GM23338 (cell line): ENCODE data around the gene THADA. TPM values are rescaled to one million over a fixed set of nuclear protein-coding genes. Genes with fewer than 3 reads are reported as not detected.

ENCODE experiments used
- ATAC-seq: fragments of 200-7000 bp; cut with Tn5 transposase; 3 replicates; pipeline ENCODE4 v1.9.1; 2020
- DNase-seq: peaks from one replicate; pipeline ENCODE4 v3.0.0-alpha.2; 2015; ENCODE audit warnings: low spot score
- H2AFZ ChIP-seq: fragments of 200-600 bp; sonication (generic); 2 replicates; pipeline ENCODE4 v1.8.0; 2016; ENCODE audit warnings: antibody characterized with exemption, mild to moderate bottlenecking, moderate library complexity
- H3F3A ChIP-seq: fragments of 200-600 bp; sonication (generic); replicated peaks from 2 replicates; pipeline ENCODE4 v1.8.0; 2017; ENCODE audit warnings: antibody characterized with exemption, mixed run types, low read depth
- H3K27ac ChIP-seq: fragments of 200-600 bp; sonication (generic); 2 replicates; pipeline ENCODE4 v1.6.1; 2016; ENCODE audit warnings: low read depth
- H3K27me3 ChIP-seq: fragments of 200-600 bp; sonication (generic); 2 replicates; pipeline ENCODE4 v1.8.0; 2016; ENCODE audit warnings: mild to moderate bottlenecking, mixed run types, moderate library complexity; ENCODE audit not compliant: insufficient read depth
- H3K36me3 ChIP-seq: fragments of 200-600 bp; sonication (generic); 2 replicates; pipeline ENCODE4 v1.8.0; 2016; ENCODE audit warnings: mild to moderate bottlenecking; ENCODE audit not compliant: insufficient read depth
- H3K4me1 ChIP-seq: fragments of 200-600 bp; sonication (generic); 2 replicates; pipeline ENCODE4 v1.8.0; 2016; ENCODE audit warnings: mild to moderate bottlenecking, moderate library complexity; ENCODE audit not compliant: insufficient read depth
- H3K4me2 ChIP-seq: fragments of 200-600 bp; sonication (generic); 2 replicates; pipeline ENCODE4 v1.7.1; 2017; ENCODE audit warnings: mixed run types
- H3K4me3 ChIP-seq: fragments of 200-600 bp; sonication (generic); 2 replicates; pipeline ENCODE4 v1.6.1; 2016; ENCODE audit warnings: mixed run types
- H3K79me2 ChIP-seq: fragments of 200-600 bp; sonication (generic); replicated peaks from 2 replicates; pipeline ENCODE4 v1.8.0; 2017; ENCODE audit warnings: mild to moderate bottlenecking; ENCODE audit not compliant: insufficient read depth
- H3K9me2 ChIP-seq: fragments of 200-600 bp; sonication (generic); 2 replicates; pipeline ENCODE4 v1.8.0; 2017; ENCODE audit not compliant: insufficient read depth
- H4K20me1 ChIP-seq: fragments of 200-600 bp; sonication (generic); replicated peaks from 2 replicates; pipeline ENCODE4 v1.8.0; 2017; ENCODE audit warnings: mild to moderate bottlenecking; ENCODE audit not compliant: insufficient read depth
- H3K27ac Mint-ChIP-seq: 2 replicates; pipeline ENCODE4 v1.8.0; 2020; ENCODE audit warnings: inconsistent platforms, mild to moderate bottlenecking, moderate library complexity, mixed read lengths
- H3K27me3 Mint-ChIP-seq: 3 replicates; pipeline ENCODE4 v1.8.0; 2022; ENCODE audit warnings: low read depth, mild to moderate bottlenecking, moderate library complexity, mixed read lengths, inconsistent platforms; ENCODE audit not compliant: insufficient read depth, poor library complexity
- H3K36me3 Mint-ChIP-seq: 3 replicates; pipeline ENCODE4 v1.8.0; 2021; ENCODE audit warnings: low read depth, mild to moderate bottlenecking, inconsistent platforms, moderate library complexity, mixed read lengths
- H3K4me1 Mint-ChIP-seq: 3 replicates; pipeline ENCODE4 v1.8.0; 2020; ENCODE audit warnings: mild to moderate bottlenecking, inconsistent platforms, mixed read lengths
- H3K4me3 Mint-ChIP-seq: 3 replicates; pipeline ENCODE4 v1.8.0; 2021; ENCODE audit warnings: moderate library complexity, mild to moderate bottlenecking, inconsistent platforms, mixed read lengths
- H3K9me3 Mint-ChIP-seq: 3 replicates; pipeline ENCODE4 v1.8.0; 2020; ENCODE audit warnings: moderate library complexity, mild to moderate bottlenecking, inconsistent platforms, mixed read lengths
- CREB1 ChIP-seq: fragments of 250-450 bp; sonication (Bioruptor Pico); IDR thresholded peaks from 2 replicates; pipeline ENCODE4 v1.5.0; 2020; ENCODE audit warnings: low read depth, mild to moderate bottlenecking, moderate library complexity
- ETS1 ChIP-seq: IDR thresholded peaks from 2 replicates; pipeline ENCODE4 v1.6.1; 2016; ENCODE audit warnings: antibody characterized with exemption
- EZH2 ChIP-seq: fragments of 200-600 bp; sonication (generic); IDR thresholded peaks from one replicate; pipeline ENCODE4 v1.8.0; 2017; ENCODE audit warnings: antibody characterized with exemption, mild to moderate bottlenecking, low read depth; ENCODE audit not compliant: unreplicated experiment
- JUNB ChIP-seq: IDR thresholded peaks from one replicate; pipeline ENCODE4 v1.6.1; 2016; ENCODE audit warnings: antibody characterized with exemption; ENCODE audit not compliant: unreplicated experiment
- NANOG ChIP-seq: IDR thresholded peaks from 2 replicates; pipeline ENCODE4 v1.6.1; 2016; ENCODE audit warnings: antibody characterized with exemption, borderline replicate concordance
- POLR2AphosphoS5 ChIP-seq: IDR thresholded peaks from 2 replicates; pipeline ENCODE4 v1.6.1; 2016; ENCODE audit warnings: antibody characterized with exemption, low read depth
- REST ChIP-seq: IDR thresholded peaks from one replicate; pipeline ENCODE4 v1.6.1; 2018; ENCODE audit warnings: antibody characterized with exemption; ENCODE audit not compliant: unreplicated experiment
- STAT1 ChIP-seq: IDR thresholded peaks from one replicate; pipeline ENCODE4 v1.6.1; 2016; ENCODE audit warnings: antibody characterized with exemption; ENCODE audit not compliant: unreplicated experiment
- ZNF114 ChIP-seq: fragments of 250-450 bp; sonication (Bioruptor Pico); IDR thresholded peaks from 2 replicates; pipeline ENCODE4 v1.5.0; 2020; ENCODE audit warnings: mild to moderate bottlenecking, moderate library complexity
- ZNF331 ChIP-seq: fragments of 250-450 bp; sonication (Bioruptor Pico); IDR thresholded peaks from 2 replicates; pipeline ENCODE4 v1.5.0; 2020; ENCODE audit warnings: low read depth, mild to moderate bottlenecking, moderate library complexity
- polyA plus RNA-seq: library from polyadenylated mRNA; unstranded; fragments of >200 nt; fragmentation: Nextera tagmentation; extraction: Ambion mirVana; gene quantifications from 2 replicates; pipeline ENCODE4 v1.2.1, GENCODE V29; 2016
- total RNA-seq: library from RNA; depleted of rRNA; stranded (reverse); fragments of >200 nt; shearing (Covaris generic); gene quantifications from 2 replicates; pipeline ENCODE4 v1.2.3, GENCODE V29; 2014
- TF ChIP-seq, protein P1 (sequence below), 2 experiments: fragments of 200-600 bp in 1 of 2; sonication (generic) in 1 of 2; conservative IDR thresholded peaks; 2 replicates each; pipeline versions ENCODE4 v1.5.1 to v1.6.1; 2016 to 2017; ENCODE audit warnings: antibody characterized with exemption in 2 of 2, low read depth in 2 of 2, mild to moderate bottlenecking in 2 of 2, moderate library complexity in 1 of 2
- TF ChIP-seq, protein P2 (sequence below): fragments of 250-450 bp; sonication (Bioruptor Pico); IDR thresholded peaks from 2 replicates; pipeline ENCODE4 v1.5.0; 2020; ENCODE audit warnings: mild to moderate bottlenecking, moderate library complexity

THADA gene
- total and polyA plus RNA-seq, 2 experiments from 2014 or later: 17.0 to 30.7 TPM

GRCh38 chr2:43300222-43300621, 295.6 kb downstream of the THADA start (continued):
- TF ChIP-seq, protein P1, sequence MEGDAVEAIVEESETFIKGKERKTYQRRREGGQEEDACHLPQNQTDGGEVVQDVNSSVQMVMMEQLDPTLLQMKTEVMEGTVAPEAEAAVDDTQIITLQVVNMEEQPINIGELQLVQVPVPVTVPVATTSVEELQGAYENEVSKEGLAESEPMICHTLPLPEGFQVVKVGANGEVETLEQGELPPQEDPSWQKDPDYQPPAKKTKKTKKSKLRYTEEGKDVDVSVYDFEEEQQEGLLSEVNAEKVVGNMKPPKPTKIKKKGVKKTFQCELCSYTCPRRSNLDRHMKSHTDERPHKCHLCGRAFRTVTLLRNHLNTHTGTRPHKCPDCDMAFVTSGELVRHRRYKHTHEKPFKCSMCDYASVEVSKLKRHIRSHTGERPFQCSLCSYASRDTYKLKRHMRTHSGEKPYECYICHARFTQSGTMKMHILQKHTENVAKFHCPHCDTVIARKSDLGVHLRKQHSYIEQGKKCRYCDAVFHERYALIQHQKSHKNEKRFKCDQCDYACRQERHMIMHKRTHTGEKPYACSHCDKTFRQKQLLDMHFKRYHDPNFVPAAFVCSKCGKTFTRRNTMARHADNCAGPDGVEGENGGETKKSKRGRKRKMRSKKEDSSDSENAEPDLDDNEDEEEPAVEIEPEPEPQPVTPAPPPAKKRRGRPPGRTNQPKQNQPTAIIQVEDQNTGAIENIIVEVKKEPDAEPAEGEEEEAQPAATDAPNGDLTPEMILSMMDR (conservative IDR thresholded peaks at IDR 0.05; ENCODE audit: low read depth in 2 of 2): no peak
- TF ChIP-seq JUNB: no peak
- TF ChIP-seq CREB1 (CRISPR knock-in tag): no peak
- TF ChIP-seq EZH2: no peak
- no peak for TF ChIP-seq REST
- no peak for TF ChIP-seq STAT1
- TF ChIP-seq ZNF114: no peak
- TF ChIP-seq ETS1: no peak

DNA sequence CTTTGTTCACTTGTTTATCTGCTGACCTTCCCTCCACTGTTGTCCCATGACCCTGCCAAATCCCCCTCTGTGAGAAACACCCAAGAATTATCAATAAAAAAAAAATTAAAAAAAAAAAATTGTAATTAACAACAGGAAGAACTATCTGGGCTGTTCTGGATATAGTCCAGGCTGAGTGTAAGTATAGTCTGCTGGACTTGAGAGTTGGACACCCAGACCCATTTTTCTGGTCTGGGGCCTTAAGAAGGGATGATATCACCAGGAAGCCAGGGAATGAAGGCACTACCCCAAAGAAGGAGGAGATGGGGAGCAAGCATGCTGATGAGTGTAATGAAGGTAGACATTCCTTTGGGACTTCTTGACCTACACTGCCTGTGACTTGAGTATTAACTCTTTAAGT, 297.3 kb downstream of the THADA start:
- Histone ChIP-seq H4K20me1 (no peaks in the 10 kb centered on the region), H3K4me3 (no peak overlapping the region), H3K27me3 (no peaks in the 10 kb centered on the region), H3K79me2 (no peaks in the 10 kb centered on the region), H3F3A (no peaks in the 10 kb centered on the region), H3K9me2 (no peaks in the 10 kb centered on the region; the same call in 1 of the 2 replicates), H3K36me3 (no peaks in the 10 kb centered on the region), H3K27ac (no peak overlapping the region), H2AFZ (no peak overlapping the region), H3K4me1 (no peaks in the 10 kb centered on the region), H3K4me2 (no peak overlapping the region)
- ATAC-seq (no peak), DNase-seq (no peak)
- Mint-ChIP-seq H3K27me3 (peaks cover 3% of the 10 kb centered on the region), H3K27ac (no peak overlapping the region), H3K4me1 (peaks cover 6% of the 10 kb centered on the region; the same call in 2 of the 3 replicates), H3K36me3 (peaks cover 17% of the 10 kb centered on the region; the same call in 2 of the 3 replicates), H3K4me3 (no peak overlapping the region), H3K9me3 (peaks cover 22% of the 10 kb centered on the region; the same call in 2 of the 3 replicates)
- TF ChIP-seq NANOG: no peak
- TF ChIP-seq, protein P2, sequence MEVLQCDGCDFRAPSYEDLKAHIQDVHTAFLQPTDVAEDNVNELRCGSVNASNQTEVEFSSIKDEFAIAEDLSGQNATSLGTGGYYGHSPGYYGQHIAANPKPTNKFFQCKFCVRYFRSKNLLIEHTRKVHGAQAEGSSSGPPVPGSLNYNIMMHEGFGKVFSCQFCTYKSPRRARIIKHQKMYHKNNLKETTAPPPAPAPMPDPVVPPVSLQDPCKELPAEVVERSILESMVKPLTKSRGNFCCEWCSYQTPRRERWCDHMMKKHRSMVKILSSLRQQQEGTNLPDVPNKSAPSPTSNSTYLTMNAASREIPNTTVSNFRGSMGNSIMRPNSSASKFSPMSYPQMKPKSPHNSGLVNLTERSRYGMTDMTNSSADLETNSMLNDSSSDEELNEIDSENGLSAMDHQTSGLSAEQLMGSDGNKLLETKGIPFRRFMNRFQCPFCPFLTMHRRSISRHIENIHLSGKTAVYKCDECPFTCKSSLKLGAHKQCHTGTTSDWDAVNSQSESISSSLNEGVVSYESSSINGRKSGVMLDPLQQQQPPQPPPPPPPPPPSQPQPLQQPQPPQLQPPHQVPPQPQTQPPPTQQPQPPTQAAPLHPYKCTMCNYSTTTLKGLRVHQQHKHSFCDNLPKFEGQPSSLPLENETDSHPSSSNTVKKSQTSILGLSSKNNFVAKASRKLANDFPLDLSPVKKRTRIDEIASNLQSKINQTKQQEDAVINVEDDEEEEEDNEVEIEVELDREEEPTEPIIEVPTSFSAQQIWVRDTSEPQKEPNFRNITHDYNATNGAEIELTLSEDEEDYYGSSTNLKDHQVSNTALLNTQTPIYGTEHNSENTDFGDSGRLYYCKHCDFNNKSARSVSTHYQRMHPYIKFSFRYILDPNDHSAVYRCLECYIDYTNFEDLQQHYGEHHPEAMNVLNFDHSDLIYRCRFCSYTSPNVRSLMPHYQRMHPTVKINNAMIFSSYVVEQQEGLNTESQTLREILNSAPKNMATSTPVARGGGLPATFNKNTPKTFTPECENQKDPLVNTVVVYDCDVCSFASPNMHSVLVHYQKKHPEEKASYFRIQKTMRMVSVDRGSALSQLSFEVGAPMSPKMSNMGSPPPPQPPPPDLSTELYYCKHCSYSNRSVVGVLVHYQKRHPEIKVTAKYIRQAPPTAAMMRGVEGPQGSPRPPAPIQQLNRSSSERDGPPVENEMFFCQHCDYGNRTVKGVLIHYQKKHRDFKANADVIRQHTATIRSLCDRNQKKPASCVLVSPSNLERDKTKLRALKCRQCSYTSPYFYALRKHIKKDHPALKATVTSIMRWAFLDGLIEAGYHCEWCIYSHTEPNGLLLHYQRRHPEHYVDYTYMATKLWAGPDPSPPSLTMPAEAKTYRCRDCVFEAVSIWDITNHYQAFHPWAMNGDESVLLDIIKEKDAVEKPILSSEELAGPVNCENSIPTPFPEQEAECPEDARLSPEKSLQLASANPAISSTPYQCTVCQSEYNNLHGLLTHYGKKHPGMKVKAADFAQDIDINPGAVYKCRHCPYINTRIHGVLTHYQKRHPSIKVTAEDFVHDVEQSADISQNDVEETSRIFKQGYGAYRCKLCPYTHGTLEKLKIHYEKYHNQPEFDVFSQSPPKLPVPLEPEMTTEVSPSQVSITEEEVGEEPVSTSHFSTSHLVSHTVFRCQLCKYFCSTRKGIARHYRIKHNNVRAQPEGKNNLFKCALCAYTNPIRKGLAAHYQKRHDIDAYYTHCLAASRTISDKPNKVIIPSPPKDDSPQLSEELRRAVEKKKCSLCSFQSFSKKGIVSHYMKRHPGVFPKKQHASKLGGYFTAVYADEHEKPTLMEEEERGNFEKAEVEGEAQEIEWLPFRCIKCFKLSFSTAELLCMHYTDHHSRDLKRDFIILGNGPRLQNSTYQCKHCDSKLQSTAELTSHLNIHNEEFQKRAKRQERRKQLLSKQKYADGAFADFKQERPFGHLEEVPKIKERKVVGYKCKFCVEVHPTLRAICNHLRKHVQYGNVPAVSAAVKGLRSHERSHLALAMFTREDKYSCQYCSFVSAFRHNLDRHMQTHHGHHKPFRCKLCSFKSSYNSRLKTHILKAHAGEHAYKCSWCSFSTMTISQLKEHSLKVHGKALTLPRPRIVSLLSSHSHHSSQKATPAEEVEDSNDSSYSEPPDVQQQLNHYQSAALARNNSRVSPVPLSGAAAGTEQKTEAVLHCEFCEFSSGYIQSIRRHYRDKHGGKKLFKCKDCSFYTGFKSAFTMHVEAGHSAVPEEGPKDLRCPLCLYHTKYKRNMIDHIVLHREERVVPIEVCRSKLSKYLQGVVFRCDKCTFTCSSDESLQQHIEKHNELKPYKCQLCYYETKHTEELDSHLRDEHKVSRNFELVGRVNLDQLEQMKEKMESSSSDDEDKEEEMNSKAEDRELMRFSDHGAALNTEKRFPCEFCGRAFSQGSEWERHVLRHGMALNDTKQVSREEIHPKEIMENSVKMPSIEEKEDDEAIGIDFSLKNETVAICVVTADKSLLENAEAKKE (CRISPR knock-in tag): no peak
- no peak for TF ChIP-seq ZNF331 (CRISPR knock-in tag)
- TF ChIP-seq POLR2AphosphoS5: no peak
